Panc1 (cell line): ENCODE measurements around the gene SEPTIN8. TPM values are rescaled to one million over a fixed set of nuclear protein-coding genes. Genes with fewer than 3 reads are reported as not detected.
"Not testable (repeated sequence)": the region's sequence is repeated elsewhere in the genome, so short reads cannot be mapped to it uniquely, and the experiment has no call there.

Source experiments
- ATAC-seq: fragments of 200-7000 bp; cut with Tn5 transposase; 2 replicates; pipeline ENCODE4 v1.9.1; 2020; ENCODE audit warnings: mild to moderate bottlenecking, moderate library complexity
- BruUV-seq: library from RNA; stranded (reverse); fragments of 400-500 nt; replicated peaks from 2 replicates; lab custom pipeline; 2021; lab: Mats Ljungman, UMichigan
- CTCF ChIA-PET: fragments of 300-600 bp; sonication (Branson Sonifier 250); formaldehyde crosslinking; loops from one replicate; lab custom pipeline; 2022; ENCODE audit warnings: antibody characterized with exemption; lab: Charles Lee
- POLR2A ChIA-PET: fragments of 300-600 bp; sonication (Branson Sonifier 250); formaldehyde crosslinking; loops from one replicate; lab custom pipeline; 2022; ENCODE audit warnings: antibody characterized with exemption; lab: Charles Lee
- DNase-seq: peaks from one replicate; pipeline ENCODE4 v3.0.0-alpha.2; 2010; ENCODE audit warnings: low read depth, low spot score
- H3K27ac ChIP-seq: 2 replicates; pipeline ENCODE4 v1.5.1; 2011; ENCODE audit warnings: mild to moderate bottlenecking, low read length, inconsistent platforms
- H3K27me3 ChIP-seq: fragments of 200-500 bp; sonication (Bioruptor generic); 2 replicates; pipeline ENCODE4 v1.6.0; 2014; ENCODE audit warnings: low read length, inconsistent platforms; ENCODE audit not compliant: control insufficient read depth, insufficient read depth
- H3K36me3 ChIP-seq: fragments of 200-500 bp; sonication (Bioruptor generic); 2 replicates; pipeline ENCODE4 v1.5.1; 2014; ENCODE audit warnings: inconsistent platforms, mild to moderate bottlenecking, low read length, moderate library complexity; ENCODE audit not compliant: control insufficient read depth, insufficient read depth
- H3K4me1 ChIP-seq: 2 replicates; pipeline ENCODE4 v1.5.1; 2011; ENCODE audit warnings: inconsistent platforms, mild to moderate bottlenecking, low read length, moderate library complexity; ENCODE audit not compliant: control insufficient read depth, insufficient read depth
- H3K4me3 ChIP-seq, 2 experiments: 2 replicates each; pipeline ENCODE4 v1.5.1; 2011 to 2012; ENCODE audit warnings: low read depth in 2 of 2, low read length in 2 of 2, mild to moderate bottlenecking in 2 of 2, inconsistent platforms in 1 of 2, moderate library complexity in 1 of 2
- H3K9me3 ChIP-seq: fragments of 200-500 bp; sonication (Bioruptor generic); 2 replicates; pipeline ENCODE4 v1.5.1; 2014; ENCODE audit warnings: low read depth, mild to moderate bottlenecking, inconsistent platforms, low read length, moderate library complexity; ENCODE audit not compliant: control insufficient read depth, insufficient read depth
- CTCF ChIP-seq: fragments of 450-650 bp; IDR thresholded peaks from 2 replicates; pipeline ENCODE4 v1.5.1; 2017; ENCODE audit warnings: mild to moderate bottlenecking
- POLR2AphosphoS5 ChIP-seq: IDR thresholded peaks from 2 replicates; pipeline ENCODE4 v1.6.1; 2012; ENCODE audit warnings: mild to moderate bottlenecking, low read depth, low read length, moderate library complexity
- REST ChIP-seq, 2 experiments: IDR thresholded peaks; 2 replicates each; pipeline ENCODE4 v1.6.1; 2011 to 2012; ENCODE audit warnings: low read depth in 2 of 2, control low read depth in 1 of 2, low read length in 1 of 2, mild to moderate bottlenecking in 1 of 2, moderate library complexity in 1 of 2; ENCODE audit not compliant: insufficient read depth in 1 of 2
- SIN3A ChIP-seq: IDR thresholded peaks from 2 replicates; pipeline ENCODE4 v1.6.1; 2012; ENCODE audit warnings: low read depth, mild to moderate bottlenecking, low read length, moderate library complexity, borderline replicate concordance; ENCODE audit not compliant: insufficient read depth
- TCF7L2 ChIP-seq: IDR thresholded peaks from 2 replicates; pipeline ENCODE4 v1.6.1; 2011; ENCODE audit warnings: mild to moderate bottlenecking, low read depth, low read length, inconsistent platforms
- in situ Hi-C: cut with HindIII; loops from 2 replicates; pipeline ENCODE4 v1.10.0; 2016; ENCODE audit warnings: low sequenced_read_pairs, low pct_unique_long_range_greater_than_20kb
- intact Hi-C: fragments of 100-400 bp; cut with micrococcal nuclease; formaldehyde crosslinking; loops from one replicate; pipeline ENCODE4 v1.10.0; 2022; ENCODE audit not compliant: unreplicated experiment
- total RNA-seq: library from RNA; stranded (reverse); gene quantifications from one replicate; pipeline ENCODE4 v1.2.1, GENCODE V29; 2021; ENCODE audit not compliant: unreplicated experiment

Gene SEPTIN8
- total RNA-seq, 1 experiment from 2014 or later = 22.8 TPM

- Histone ChIP-seq H3K27ac (no peak overlapping the region), H3K9me3 (no peaks in the 10 kb centered on the region), H3K4me3 (no peak overlapping the region), H3K36me3 (no peaks in the 10 kb centered on the region), H3K27me3 (peaks cover 4% of the 10 kb centered on the region; the same call in 1 of the 2 replicates), H3K4me1 (no peaks in the 10 kb centered on the region)
- ChIA-PET POLR2A (no interaction called here), CTCF (interaction anchor here (0.6 to 1.0 kb wide), 4 partner anchors 14 to 250 kb away, joined by 3 to 7 read pairs (median 4); no protein-coding TSS in a partner anchor)
- in situ Hi-C loops (no loop called here), intact Hi-C loops (no loop called here)
- peak; percentile 75 for ATAC-seq
- no peak for DNase-seq
- TF ChIP-seq CTCF (peak; percentile 39), TCF7L2 (no peak), REST (IDR thresholded peaks at IDR 0.05; ENCODE audit: insufficient read depth in 1 of 2, low read depth in 2 of 2, low read length in 1 of 2) (no peak), POLR2AphosphoS5 (no peak), SIN3A (no peak)
- BruUV-seq = no TSS peak
Measured at GRCh38 chr5:132807163-132807838, 30.3 kb upstream of the SEPTIN8 start.

DNA sequence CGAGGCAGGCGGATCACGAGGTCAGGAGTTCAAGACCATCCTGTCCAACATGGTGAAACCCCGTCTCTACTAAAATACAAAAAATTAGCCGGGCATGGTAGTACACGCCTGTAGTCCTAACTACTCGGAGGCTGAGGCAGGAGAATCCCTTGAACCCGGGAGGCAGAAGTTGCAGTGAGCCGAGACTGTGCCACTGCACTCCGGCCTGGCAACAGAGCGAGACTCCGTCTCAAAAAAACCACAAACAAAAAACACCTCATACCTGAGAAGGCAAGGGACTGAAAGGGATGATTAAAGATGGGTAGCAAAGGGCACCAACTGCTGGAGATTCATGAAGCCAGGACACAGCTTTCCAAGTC lies 29.7 kb upstream of the SEPTIN8 start:
- H3K36me3 ChIP-seq, in situ Hi-C loops, H3K4me1 ChIP-seq, H3K4me3 ChIP-seq, H3K27ac ChIP-seq, H3K27me3 ChIP-seq, H3K9me3 ChIP-seq, POLR2A ChIA-PET, DNase-seq, BruUV-seq, intact Hi-C loops, ATAC-seq: not testable (repeated sequence)
- CTCF ChIA-PET = interaction anchor here (0.6 to 1.0 kb wide), 4 partner anchors 14 to 250 kb away, joined by 3 to 7 read pairs (median 4); no protein-coding TSS in a partner anchor

- H3K4me1 ChIP-seq, BruUV-seq, ATAC-seq, H3K36me3 ChIP-seq, CTCF ChIA-PET, intact Hi-C loops, H3K27me3 ChIP-seq, DNase-seq, H3K27ac ChIP-seq, POLR2A ChIA-PET, in situ Hi-C loops, H3K4me3 ChIP-seq, H3K9me3 ChIP-seq: not testable (repeated sequence)
Measured at GRCh38 chr5:132805872-132806271, 28.8 kb upstream of the SEPTIN8 start.

GRCh38 chr5:132804219-132804618 lies 27.2 kb upstream of the SEPTIN8 start:
- H3K9me3 ChIP-seq, in situ Hi-C loops, H3K4me3 ChIP-seq, intact Hi-C loops, H3K27me3 ChIP-seq, H3K27ac ChIP-seq, ATAC-seq, H3K36me3 ChIP-seq, POLR2A ChIA-PET, DNase-seq, CTCF ChIA-PET, BruUV-seq, H3K4me1 ChIP-seq: not testable (repeated sequence)
